Keratinocyte (primary cell): Measurements from ENCODE around the gene CASKIN2. TPM values are rescaled to one million over a fixed set of nuclear protein-coding genes. Genes with fewer than 3 reads are reported as not detected.

Experiments used
- DNase-seq: peaks from one replicate; pipeline ENCODE4 v3.0.0-alpha.2; 2011; ENCODE audit warnings: low read depth, missing footprints, low spot score
- FAIRE-seq: peaks from 2 replicates; lab custom pipeline; 2011; peaks lifted over from hg19 to GRCh38; lab: Jason Lieb, UNC
- H2AFZ ChIP-seq: 2 replicates; pipeline ENCODE4 v1.6.0; 2012; ENCODE audit warnings: low read length, control low read depth, inconsistent platforms; ENCODE audit not compliant: control insufficient read depth
- H3K27ac ChIP-seq: 2 replicates; pipeline ENCODE4 v1.5.1; 2011; ENCODE audit warnings: low read length; ENCODE audit not compliant: control insufficient read depth, insufficient read depth
- H3K27me3 ChIP-seq: 3 replicates; pipeline ENCODE4 v1.6.0; 2011; ENCODE audit warnings: low read length; ENCODE audit not compliant: control insufficient read depth, insufficient read depth; ENCODE audit errors: extremely low read depth
- H3K36me3 ChIP-seq, 2 experiments: 2 replicates in 1 of 2; 3 replicates in 1 of 2; pipeline ENCODE4 v1.5.1; 2011; ENCODE audit warnings: low read length in 2 of 2, mild to moderate bottlenecking in 1 of 2; ENCODE audit not compliant: control insufficient read depth in 2 of 2, insufficient read depth in 2 of 2; ENCODE audit errors: extremely low read depth in 1 of 2
- H3K4me1 ChIP-seq: 3 replicates; pipeline ENCODE4 v1.5.1; 2011; ENCODE audit warnings: low read length; ENCODE audit not compliant: control insufficient read depth, insufficient read depth; ENCODE audit errors: extremely low read depth
- H3K4me2 ChIP-seq: 3 replicates; pipeline ENCODE4 v1.6.0; 2011; ENCODE audit warnings: low read depth, low read length; ENCODE audit not compliant: control insufficient read depth, insufficient read depth; ENCODE audit errors: extremely low read depth
- H3K4me3 ChIP-seq, 3 experiments: fragments of 200-600 bp in 1 of 3; sonication (generic) in 1 of 3; 2 replicates in 2 of 3; 3 replicates in 1 of 3; pipeline ENCODE4 v1.5.1; 2011 to 2016; ENCODE audit warnings: low read length in 3 of 3, mild to moderate bottlenecking in 3 of 3, control low read depth in 2 of 3, inconsistent platforms in 1 of 3, low read depth in 1 of 3, mixed read lengths in 1 of 3, mixed run types in 1 of 3, moderate library complexity in 1 of 3; ENCODE audit not compliant: control insufficient read depth in 2 of 3, insufficient read depth in 2 of 3; ENCODE audit errors: extremely low read depth in 1 of 3
- H3K79me2 ChIP-seq: 2 replicates; pipeline ENCODE4 v1.6.0; 2012; ENCODE audit warnings: low read length; ENCODE audit not compliant: control insufficient read depth, insufficient read depth
- H3K9ac ChIP-seq: 3 replicates; pipeline ENCODE4 v1.6.0; 2011; ENCODE audit warnings: low read length; ENCODE audit not compliant: control insufficient read depth, insufficient read depth; ENCODE audit errors: extremely low read depth
- H3K9me1 ChIP-seq: 3 replicates; pipeline ENCODE4 v1.6.0; 2011; ENCODE audit warnings: low read length; ENCODE audit not compliant: control insufficient read depth, insufficient read depth; ENCODE audit errors: extremely low read depth
- H3K9me3 ChIP-seq: 2 replicates; pipeline ENCODE4 v1.5.1; 2012; ENCODE audit warnings: low read depth, low read length; ENCODE audit not compliant: control insufficient read depth
- H4K20me1 ChIP-seq: 3 replicates; pipeline ENCODE4 v1.6.0; 2011; ENCODE audit warnings: low read length; ENCODE audit not compliant: control insufficient read depth, insufficient read depth; ENCODE audit errors: extremely low read depth
- CTCF ChIP-seq, 3 experiments: IDR thresholded peaks in 1 of 3; conservative IDR thresholded peaks in 1 of 3; optimal IDR thresholded peaks in 1 of 3; 2 replicates in 2 of 3; 3 replicates in 1 of 3; pipeline versions ENCODE3 to v1.5.1; 2011; ENCODE audit warnings: low read length in 3 of 3, mild to moderate bottlenecking in 3 of 3, moderate library complexity in 2 of 3, control low read depth in 1 of 3, inconsistent platforms in 1 of 3; ENCODE audit not compliant: insufficient read depth in 2 of 3; ENCODE audit errors: extremely low read depth in 1 of 3
- EZH2 ChIP-seq: IDR thresholded peaks from one replicate; pipeline ENCODE4 v1.6.1; 2012; ENCODE audit warnings: inconsistent platforms, mild to moderate bottlenecking, low read length, moderate library complexity
- dilution Hi-C: fragments of 300-500 bp; cut with MboI; formaldehyde crosslinking; loops from one replicate; pipeline ENCODE4 v1.7.0; 2020; ENCODE audit warnings: low sequenced_read_pairs; ENCODE audit not compliant: extremely low pct_ligation_motif_present
- polyA plus RNA-seq, 5 experiments: library from polyadenylated mRNA; depleted of rRNA in 3 of 5; stranded (reverse) in 3 of 5; stranded (forward) in 1 of 5; unstranded in 1 of 5; fragments of >200 nt; gene quantifications; 1 replicate in 1 of 5; 2 replicates in 3 of 5; 3 replicates in 1 of 5; pipeline versions ENCODE4 v1.2.1 to v1.2.3, GENCODE V29; 2011 to 2012; ENCODE audit warnings: missing spikeins in 2 of 5, low read depth in 1 of 5, low replicate concordance in 1 of 5

The CASKIN2 gene
- polyA plus RNA-seq, 1 donor (not counting 4 experiments of a cell fraction or from before 2014, with no cell fraction given), result 3.7 TPM

- Histone ChIP-seq H3K27ac (no peak overlapping the region), H3K4me3 (no peak overlapping the region), H4K20me1 (peaks cover 4% of the 10 kb centered on the region), H3K4me2 (no peak overlapping the region), H3K9me3 (no peaks in the 10 kb centered on the region), H3K27me3 (no peaks in the 10 kb centered on the region), H3K9me1 (no peaks in the 10 kb centered on the region), H3K9ac (no peak overlapping the region), H3K4me1 (no peaks in the 10 kb centered on the region), H3K36me3 (peaks cover 0 to 1% of the 10 kb centered on the region in 2 experiments), H3K79me2 (no peaks in the 10 kb centered on the region), H2AFZ (no peak overlapping the region)
- dilution Hi-C loops, result no loop called here
- FAIRE-seq (no peak), DNase-seq (no peak)
- TF ChIP-seq EZH2 (no peak), CTCF (optimal IDR thresholded peaks at IDR 0.05 in 1 of 3, IDR thresholded peaks at IDR 0.05 in 1 of 3, conservative IDR thresholded peaks at IDR 0.05 in 1 of 3; ENCODE audit: extremely low read depth in 1 of 3, insufficient read depth in 2 of 3, low read length in 3 of 3) (no peak)
Observed at GRCh38 chr17:75482098-75482942, 33.0 kb downstream of the CASKIN2 start.

GRCh38 chr17:75481194-75482068 is 33.9 kb downstream of the CASKIN2 start:
- Histone ChIP-seq H3K27me3 (no peaks in the 10 kb centered on the region), H3K4me3 (no peak overlapping the region), H3K9ac (no peak overlapping the region), H3K9me1 (no peaks in the 10 kb centered on the region), H3K79me2 (no peaks in the 10 kb centered on the region), H3K9me3 (no peaks in the 10 kb centered on the region), H3K4me2 (no peak overlapping the region), H3K36me3 (peaks cover 0 to 1% of the 10 kb centered on the region in 2 experiments), H3K4me1 (no peaks in the 10 kb centered on the region), H4K20me1 (peaks cover 4% of the 10 kb centered on the region), H3K27ac (no peak overlapping the region), H2AFZ (no peak overlapping the region)
- FAIRE-seq (no peak), DNase-seq (no peak)
- TF ChIP-seq EZH2, result no peak
- no peak for TF ChIP-seq CTCF (optimal IDR thresholded peaks at IDR 0.05 in 1 of 3, IDR thresholded peaks at IDR 0.05 in 1 of 3, conservative IDR thresholded peaks at IDR 0.05 in 1 of 3; ENCODE audit: extremely low read depth in 1 of 3, insufficient read depth in 2 of 3, low read length in 3 of 3)
- dilution Hi-C loops, result no loop called here
